NCI-H1105 treated with DMSO at 0.1 percent for 48 hours (cell line): ENCODE measurements around the gene OPN1MW.
"Not testable (repeated sequence)": the region's sequence is repeated elsewhere in the genome, so short reads cannot be mapped to it uniquely, and the experiment has no call there.

Source experiments
- DNase-seq: peaks from one replicate; lab custom pipeline; 2025; lab: John Stamatoyannopoulos, UW

Gene OPN1MW

DNA sequence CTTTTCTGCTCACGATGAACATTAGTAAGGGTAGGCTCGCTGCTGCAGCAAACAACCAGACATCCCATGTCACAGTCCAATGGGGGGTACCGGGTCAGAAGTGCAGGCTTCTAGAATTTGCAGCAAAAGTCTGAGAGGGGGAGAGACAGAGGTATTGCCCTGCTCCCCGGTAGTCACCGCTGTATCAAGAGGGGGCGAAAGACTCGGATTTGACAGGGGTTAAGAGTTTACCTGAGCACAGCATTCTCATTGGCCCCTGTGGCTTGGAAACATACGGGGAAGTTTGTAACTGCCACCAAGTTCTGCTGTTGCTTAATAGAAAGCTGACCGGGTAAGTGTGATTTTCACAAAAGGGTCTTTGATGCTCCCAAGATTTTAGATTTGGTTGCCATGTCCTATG lies 28.7 kb downstream of the OPN1MW start:
- DNase-seq: not testable (repeated sequence)

DNA sequence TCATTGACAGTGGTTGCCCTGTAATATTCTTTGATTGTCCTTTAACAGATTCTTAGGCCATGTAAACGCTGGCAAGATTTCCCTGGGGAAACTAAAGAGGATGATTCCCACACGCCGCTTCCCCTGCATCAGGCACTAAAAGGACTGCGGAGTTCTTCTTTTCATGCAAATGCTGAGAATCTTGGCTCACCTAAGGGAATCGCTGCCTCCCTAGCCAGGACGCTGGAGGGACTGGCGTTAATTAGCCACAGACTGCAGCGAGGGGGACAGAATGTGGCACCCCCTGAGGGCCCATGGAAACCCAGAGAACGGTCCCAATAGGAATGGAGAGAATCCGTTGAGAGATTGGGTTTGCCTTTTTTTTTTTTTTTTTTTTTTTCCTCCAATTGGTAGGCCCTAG lies 29.1 kb downstream of the OPN1MW start:
- DNase-seq: not testable (repeated sequence)

DNA sequence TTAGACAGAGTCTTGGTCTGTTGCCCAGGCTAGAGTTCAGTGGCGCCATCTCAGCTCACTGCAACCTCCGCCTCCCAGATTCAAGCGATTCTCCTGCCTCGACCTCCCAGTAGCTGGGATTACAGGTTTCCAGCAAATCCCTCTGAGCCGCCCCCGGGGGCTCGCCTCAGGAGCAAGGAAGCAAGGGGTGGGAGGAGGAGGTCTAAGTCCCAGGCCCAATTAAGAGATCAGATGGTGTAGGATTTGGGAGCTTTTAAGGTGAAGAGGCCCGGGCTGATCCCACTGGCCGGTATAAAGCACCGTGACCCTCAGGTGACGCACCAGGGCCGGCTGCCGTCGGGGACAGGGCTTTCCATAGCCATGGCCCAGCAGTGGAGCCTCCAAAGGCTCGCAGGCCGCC lies 37.1 kb downstream of the OPN1MW start, which contains the start of gene OPN1MW2:
Gene OPN1MW2, plus strand, starts transcription at position 301 of the 400 bp plus-strand sequence. Its CDS starts 60 bp downstream, at position 361.
- DNase-seq: not testable (repeated sequence)

DNA sequence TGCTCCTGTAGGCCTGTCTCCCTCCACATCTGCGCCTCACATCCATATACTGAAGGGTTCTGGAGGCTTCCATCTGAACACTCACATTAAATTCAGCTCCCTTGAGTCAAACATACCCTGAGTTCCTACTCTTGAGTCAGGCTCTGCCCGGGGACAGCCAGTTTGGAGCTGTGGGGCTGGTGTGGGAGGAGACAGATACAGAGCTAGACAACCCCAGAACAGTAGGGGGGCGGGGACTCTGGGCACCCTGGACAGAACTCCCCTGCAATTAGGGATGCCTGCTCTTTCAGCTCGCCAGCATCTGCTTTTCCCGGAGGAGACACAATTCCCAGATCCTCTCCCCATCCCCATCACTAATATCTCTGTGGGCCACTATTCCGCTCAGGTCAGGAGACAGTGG lies 42.9 kb downstream of the OPN1MW start:
- not testable (repeated sequence) for DNase-seq

DNA sequence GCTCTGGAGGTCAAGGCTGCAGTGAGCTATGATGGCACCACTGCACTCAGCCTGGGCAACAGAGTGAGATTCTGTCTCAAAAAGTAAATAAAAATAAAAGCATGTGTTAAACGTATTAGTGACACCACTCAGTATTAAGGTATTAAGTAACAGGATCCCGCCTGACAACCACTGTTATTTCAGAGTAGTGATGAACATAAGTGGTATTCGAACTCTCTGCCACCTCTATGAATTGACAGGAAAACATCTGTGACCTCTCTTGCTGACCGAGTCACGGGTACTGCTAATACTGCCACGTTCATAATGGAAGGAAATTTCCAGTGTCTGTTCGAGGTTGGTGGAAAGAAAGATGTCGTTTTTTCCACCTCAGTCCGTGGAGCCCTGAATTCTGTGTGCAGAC lies 44.3 kb downstream of the OPN1MW start:
- not testable (repeated sequence) for DNase-seq

DNA sequence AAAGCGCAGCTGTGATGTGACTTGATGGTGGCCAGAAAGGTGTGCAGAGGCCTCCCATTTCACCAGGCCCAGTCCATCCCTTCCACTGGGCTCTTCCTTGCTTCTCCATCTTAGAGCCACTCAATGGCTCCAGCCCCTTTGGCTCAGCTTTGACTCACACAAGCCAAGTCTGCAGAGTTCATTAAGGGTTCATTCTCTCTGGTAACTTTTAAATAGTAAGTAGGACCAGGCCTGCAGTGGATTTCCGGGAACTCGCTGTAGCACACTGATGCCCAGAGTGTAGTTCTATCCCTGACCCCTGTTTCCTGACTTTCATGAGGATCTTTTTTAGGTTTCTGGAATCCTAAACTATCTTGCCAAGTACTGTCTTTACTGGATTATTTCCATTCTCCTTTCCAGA lies 49.0 kb downstream of the OPN1MW start:
- DNase-seq: not testable (repeated sequence)

DNA sequence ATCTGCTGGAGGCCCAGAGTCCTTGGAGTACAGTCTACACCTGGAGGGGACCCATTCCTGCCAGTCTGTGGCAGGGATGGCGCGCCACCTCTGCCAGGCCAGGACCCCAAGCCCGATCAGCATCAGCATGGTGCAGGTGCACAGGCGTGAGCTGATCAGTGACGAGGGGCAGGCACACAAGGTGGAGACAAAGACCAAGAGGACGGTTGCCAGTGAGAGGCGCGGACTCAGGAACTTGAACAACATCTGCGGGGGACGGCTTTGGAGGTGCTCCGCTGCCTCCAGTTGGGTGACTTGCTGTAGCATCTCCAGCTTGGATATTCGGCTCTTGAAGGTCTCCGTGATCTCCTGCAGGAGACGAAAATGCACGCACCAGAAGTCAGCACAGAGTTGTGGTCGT lies 51.2 kb downstream of the OPN1MW start:
- not testable (repeated sequence) for DNase-seq

DNA sequence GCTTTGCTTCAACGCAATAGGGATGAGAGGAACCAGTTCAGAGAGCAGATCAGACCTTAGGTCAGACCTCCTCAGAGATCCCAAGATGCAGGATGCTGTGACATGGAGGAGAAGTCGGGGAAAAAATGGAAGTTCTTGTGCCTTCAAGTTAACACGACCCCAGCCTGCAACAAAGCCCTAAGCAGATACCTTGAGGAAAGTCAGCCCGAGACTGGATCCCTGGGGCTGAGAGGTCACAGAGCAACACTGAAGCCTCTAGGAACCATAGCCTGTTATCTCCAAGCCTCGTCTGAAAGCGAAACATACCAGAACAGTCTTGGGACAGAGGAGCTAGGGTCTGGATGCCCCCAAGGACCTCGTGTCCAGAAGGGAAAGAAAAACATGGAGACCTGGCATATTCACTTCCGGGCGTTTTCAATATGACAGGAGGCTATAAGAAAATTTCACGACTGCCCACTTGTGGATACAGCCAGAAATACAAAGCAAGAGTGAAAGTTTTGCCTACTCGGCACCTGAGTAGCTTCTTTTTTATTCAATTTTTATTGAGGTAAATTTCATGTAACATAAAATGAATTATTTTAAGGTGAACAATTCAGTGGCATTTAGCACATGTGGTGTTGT lies 56.7 kb downstream of the OPN1MW start:
- not testable (repeated sequence) for DNase-seq

DNA sequence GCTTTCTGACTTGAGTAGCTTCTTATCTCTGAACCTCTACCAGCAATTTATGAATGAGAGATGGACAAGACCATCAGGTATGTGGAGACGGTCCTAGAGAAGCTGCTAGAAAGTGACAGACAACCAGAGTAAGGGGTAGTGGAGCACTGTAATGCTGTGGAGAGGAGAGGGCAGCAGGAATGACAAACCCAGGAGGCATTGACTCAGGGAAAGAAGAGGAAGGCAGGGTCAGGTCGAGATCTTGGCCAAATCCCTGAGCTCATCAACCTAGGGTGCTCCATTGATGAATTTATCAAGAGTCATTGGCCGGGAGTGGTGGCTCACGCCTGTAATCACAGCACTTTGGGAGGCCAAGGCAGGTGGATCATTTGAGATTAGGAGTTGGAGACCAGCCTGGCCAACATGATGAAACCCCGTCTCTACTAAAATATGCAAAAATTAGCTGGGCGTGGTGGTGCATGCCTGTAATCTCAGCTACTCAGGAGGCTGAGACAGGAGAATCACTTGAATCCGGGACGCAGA lies 57.6 kb downstream of the OPN1MW start:
- not testable (repeated sequence) for DNase-seq
